Mammary microvascular endothelial cell (primary cell): Measurements from ENCODE around the gene TRAPPC6A. TPM values are rescaled to one million over a fixed set of nuclear protein-coding genes. Genes with fewer than 3 reads are reported as not detected.

Experiments
- total RNA-seq: library from RNA; depleted of rRNA; stranded (reverse); fragments of >200 nt; gene quantifications from 2 replicates; pipeline ENCODE4 v1.2.3, GENCODE V29; 2015

Gene TRAPPC6A
- total RNA-seq = 7.7 and 15.8 TPM in 2 replicates

GRCh38 chr19:45177817-45178261 lies at the start of gene TRAPPC6A:
TRAPPC6A (minus strand) TSS chr19:45178237; CDS start chr19:45178218, 19 bp downstream.

GRCh38 chr19:45178262-45179071 lies 430 bp upstream of the TRAPPC6A start, which contains the start of gene BLOC1S3:
BLOC1S3 (plus strand) TSS chr19:45178784; CDS start chr19:45179297, 513 bp downstream.

GRCh38 chr19:45160870-45161737 lies 16.9 kb downstream of the TRAPPC6A start, which contains the start of gene NKPD1:
NKPD1 (minus strand) TSS chr19:45160982; CDS start chr19:45160150, 832 bp downstream.

Other genes with a start within 250 kb of the TRAPPC6A start
- not detected in 2 replicates for gene APOC4, start 236.0 kb downstream of the TRAPPC6A start, total RNA-seq
- gene APOC2, start 232.2 kb downstream of the TRAPPC6A start, total RNA-seq = not detected in 2 replicates
- 58.2 and 60.5 TPM in 2 replicates for gene CLPTM1, start 222.9 kb downstream of the TRAPPC6A start, total RNA-seq
- 19.4 and 26.3 TPM in 2 replicates for gene RELB, start 176.8 kb downstream of the TRAPPC6A start, total RNA-seq
- 37.9 and 50.6 TPM in 2 replicates for gene CLASRP, start 139.2 kb downstream of the TRAPPC6A start, total RNA-seq
- gene ZNF296, start 101.8 kb downstream of the TRAPPC6A start, total RNA-seq = 0.54 and 1.2 TPM in 2 replicates
- gene GEMIN7, start 99.0 kb downstream of the TRAPPC6A start, total RNA-seq = 61.6 and 68.9 TPM in 2 replicates
- gene PPP1R37, start 85.1 kb downstream of the TRAPPC6A start, total RNA-seq = 30.6 and 32.1 TPM in 2 replicates
- gene NKPD1, start 17.3 kb downstream of the TRAPPC6A start, total RNA-seq = 0.05 TPM in 1 of 2 replicates, not detected in the other
- 4.3 and 9.6 TPM in 2 replicates for gene BLOC1S3, start 547 bp upstream of the TRAPPC6A start, total RNA-seq
- 1.9 and 2.6 TPM in 2 replicates for gene EXOC3L2, start 67.2 kb upstream of the TRAPPC6A start, total RNA-seq
- gene MARK4, start 73.0 kb upstream of the TRAPPC6A start, total RNA-seq = 10.0 and 18.8 TPM in 2 replicates
- gene CKM, start 144.6 kb upstream of the TRAPPC6A start, total RNA-seq = not detected in 2 replicates
- gene KLC3, start 162.5 kb upstream of the TRAPPC6A start, total RNA-seq = not detected in 2 replicates
- 44.8 and 56.5 TPM in 2 replicates for gene ERCC2, start 192.3 kb upstream of the TRAPPC6A start, total RNA-seq
- gene PPP1R13L, start 226.8 kb upstream of the TRAPPC6A start, total RNA-seq = 20.8 and 24.6 TPM in 2 replicates
- 22.1 and 25.8 TPM in 2 replicates for gene POLR1G, start 228.4 kb upstream of the TRAPPC6A start, total RNA-seq
- gene ERCC1, start 245.7 kb upstream of the TRAPPC6A start, total RNA-seq = 89.7 and 103 TPM in 2 replicates